AML-193 (cell line): ENCODE results near the gene TIMM44.
"Not testable (repeated sequence)": the region's sequence is repeated elsewhere in the genome, so short reads cannot be mapped to it uniquely, and the experiment has no call there.

Experiments
- DNase-seq, 2 experiments: peaks; one replicate each; lab custom pipeline; 2025; lab: John Stamatoyannopoulos, UW

TIMM44 gene

DNA sequence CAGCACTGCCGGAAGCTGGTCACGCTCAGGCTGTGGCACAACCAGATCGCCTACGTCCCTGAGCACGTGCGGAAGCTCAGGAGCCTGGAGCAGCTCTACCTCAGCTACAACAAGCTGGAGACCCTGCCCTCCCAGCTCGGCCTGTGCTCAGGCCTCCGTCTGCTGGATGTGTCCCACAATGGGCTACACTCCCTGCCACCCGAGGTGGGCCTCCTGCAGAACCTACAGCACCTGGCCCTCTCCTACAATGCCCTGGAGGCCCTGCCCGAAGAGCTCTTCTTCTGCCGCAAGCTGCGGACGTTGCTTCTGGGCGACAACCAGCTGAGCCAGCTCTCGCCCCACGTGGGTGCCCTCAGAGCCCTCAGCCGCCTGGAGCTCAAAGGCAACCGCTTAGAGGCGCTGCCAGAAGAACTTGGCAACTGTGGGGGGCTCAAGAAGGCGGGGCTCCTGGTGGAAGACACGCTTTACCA lies 43.0 kb downstream of the TIMM44 start:
- no peak for DNase-seq

DNA sequence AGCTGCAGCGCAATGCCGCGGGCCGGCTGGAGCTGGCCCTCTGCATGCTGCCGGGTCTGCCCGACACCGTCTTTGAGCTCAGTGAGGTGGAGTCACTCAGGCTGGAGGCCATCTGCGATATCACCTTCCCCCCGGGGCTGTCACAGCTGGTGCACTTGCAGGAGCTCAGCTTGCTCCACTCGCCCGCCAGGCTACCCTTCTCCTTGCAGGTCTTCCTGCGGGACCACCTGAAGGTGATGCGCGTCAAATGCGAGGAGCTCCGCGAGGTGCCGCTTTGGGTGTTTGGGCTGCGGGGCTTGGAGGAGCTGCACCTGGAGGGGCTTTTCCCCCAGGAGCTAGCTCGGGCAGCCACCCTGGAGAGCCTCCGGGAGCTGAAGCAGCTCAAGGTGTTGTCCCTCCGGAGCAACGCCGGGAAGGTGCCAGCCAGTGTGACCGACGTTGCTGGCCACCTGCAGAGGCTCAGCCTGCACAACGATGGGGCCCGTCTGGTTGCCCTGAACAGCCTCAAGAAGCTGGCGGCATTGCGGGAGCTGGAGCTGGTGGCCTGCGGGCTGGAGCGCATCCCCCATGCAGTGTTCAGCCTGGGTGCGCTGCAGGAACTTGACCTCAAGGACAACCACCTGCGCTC lies 43.6 kb downstream of the TIMM44 start:
- DNase-seq: no peak

DNA sequence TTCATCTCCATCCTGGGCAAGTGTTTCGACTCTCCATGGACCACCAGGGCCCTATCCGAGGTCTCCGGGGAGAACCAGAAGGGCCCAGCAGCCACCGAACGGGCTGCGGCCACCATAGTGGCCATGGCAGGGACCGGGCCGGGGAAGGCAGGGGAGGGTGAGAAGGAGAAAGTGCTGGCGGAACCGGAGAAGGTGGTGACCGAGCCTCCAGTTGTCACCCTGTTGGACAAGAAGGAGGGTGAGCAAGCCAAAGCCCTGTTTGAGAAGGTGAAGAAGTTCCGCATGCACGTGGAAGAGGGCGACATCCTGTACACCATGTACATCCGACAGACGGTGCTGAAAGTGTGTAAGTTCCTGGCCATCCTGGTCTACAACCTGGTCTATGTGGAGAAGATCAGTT lies 44.5 kb downstream of the TIMM44 start:
- no peak for DNase-seq

DNA sequence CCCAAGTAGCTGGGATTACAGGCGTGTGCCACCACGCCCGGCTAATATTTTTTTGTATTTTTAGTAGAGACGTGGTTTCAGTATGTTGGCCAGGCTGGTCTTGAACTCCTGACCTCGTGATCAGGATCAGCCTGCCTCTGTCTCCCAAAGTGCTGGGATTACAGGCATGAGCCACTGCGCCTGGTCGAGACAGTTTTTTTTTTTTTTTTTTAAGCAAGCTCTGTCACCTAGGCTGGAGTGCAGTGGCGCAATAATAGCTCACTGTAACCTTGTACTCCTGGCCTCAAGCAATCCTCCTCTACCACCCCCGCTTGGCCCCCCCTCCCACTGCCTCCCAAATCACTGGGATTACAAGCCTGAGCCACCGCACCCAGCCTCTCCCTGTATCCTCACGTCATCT lies 46.2 kb downstream of the TIMM44 start:
- no peak for DNase-seq

DNA sequence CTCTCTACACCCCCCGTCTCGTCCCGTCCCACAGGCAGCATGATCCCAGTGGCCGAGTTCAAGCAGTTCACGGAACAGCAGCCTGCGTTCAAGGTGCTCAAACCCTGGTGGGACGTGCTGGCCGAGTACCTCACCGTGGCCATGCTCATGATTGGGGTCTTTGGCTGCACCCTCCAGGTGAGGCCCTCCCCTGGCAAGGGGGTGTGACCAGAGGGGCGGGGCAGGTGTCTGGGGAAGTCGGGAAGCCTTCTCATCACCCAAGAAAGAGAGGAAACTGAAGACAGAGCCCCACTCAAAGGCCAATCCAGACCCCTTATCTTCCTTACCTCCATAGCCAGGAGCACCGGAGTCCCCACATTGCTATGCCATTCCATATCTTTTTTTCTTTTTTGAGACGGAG lies 47.9 kb downstream of the TIMM44 start:
- DNase-seq: no peak

DNA sequence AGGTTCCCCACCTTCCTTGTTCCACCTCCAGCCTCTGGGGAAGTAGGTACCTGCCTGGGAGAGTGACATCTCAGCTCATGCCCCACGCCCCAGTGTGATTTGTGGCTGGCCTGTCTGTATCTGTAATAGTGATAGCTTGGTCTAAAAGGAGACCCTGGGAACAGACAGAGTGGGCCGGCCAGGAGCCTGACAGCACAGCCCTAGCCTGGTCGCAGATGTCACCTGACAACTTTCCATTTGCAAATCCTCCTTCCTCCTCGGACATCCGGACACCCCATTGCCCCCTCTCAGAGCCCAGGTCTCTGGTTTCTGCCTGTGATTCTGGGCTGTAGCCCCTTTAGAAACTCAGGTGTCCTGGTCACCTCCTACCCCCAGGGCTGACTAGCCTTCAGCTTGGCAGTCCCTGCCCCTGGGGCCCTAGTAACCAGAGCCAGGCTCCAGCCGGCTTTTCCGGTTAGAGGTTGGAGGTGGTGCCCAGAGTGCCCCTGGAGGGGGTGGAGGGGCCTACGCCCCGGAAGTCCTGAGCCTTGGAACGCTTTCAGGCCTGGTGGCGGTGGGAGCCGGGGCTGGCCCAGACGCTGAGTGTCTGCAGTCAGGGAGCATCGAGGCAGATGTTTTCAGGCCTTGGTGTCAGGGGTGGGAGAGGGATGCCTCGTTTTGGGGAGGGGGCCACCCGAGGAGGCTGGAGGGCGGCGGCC lies 48.7 kb downstream of the TIMM44 start:
- no peak for DNase-seq

DNA sequence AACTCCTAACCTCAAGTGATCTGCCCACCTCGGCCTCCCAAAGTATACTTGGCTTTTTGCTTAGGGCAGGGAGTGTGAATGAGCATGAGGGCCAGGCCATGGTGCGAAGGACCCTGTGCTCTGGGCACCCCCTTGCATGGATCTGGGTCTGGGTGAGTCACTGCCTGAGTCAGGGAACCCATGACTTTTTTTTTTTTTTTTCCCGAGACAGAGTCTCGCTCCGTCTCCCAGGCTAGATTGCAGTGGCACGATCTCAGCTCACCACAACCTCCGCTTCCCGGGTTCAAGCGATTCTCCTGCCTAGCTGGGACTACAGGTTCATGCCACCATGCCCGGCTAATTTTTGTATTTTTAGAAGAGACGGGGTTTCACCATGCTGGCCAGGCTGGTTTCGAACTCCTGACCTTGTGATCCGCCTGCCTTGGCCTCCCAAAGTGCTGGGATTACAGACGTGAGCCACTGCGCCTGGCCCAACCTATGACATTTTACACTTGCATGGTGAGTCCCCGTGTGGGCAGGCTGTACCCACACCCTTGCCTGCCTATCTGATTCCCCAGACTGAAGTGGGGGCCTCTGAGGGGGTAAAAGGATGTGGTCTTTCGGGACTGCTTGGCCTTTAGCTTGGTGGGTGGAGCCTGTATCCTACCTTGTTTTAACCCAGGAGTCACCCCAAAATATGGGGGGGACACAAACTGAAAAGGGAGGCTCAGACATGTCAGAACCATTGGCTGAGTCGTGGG lies 49.9 kb downstream of the TIMM44 start:
- DNase-seq: not testable (repeated sequence)

DNA sequence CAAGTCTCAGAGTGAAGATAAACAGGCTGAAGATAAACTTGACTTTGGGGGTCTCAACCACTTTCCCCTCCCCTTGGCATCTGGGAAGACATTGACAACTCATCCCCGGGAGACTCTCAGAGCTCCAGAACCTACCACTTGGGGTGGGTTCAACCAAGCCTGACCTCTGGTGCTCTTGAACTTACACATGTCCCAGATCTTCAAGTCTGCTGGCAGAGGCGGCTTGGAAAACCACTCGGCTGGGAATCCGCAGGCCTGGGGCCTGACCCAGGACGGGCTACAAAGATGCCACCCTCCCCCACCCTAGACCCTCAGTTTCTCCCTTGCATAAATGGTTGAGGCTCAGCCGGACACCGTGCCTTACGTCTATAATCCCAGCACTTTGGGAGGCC lies 54.6 kb downstream of the TIMM44 start:
- no peak for DNase-seq

DNA sequence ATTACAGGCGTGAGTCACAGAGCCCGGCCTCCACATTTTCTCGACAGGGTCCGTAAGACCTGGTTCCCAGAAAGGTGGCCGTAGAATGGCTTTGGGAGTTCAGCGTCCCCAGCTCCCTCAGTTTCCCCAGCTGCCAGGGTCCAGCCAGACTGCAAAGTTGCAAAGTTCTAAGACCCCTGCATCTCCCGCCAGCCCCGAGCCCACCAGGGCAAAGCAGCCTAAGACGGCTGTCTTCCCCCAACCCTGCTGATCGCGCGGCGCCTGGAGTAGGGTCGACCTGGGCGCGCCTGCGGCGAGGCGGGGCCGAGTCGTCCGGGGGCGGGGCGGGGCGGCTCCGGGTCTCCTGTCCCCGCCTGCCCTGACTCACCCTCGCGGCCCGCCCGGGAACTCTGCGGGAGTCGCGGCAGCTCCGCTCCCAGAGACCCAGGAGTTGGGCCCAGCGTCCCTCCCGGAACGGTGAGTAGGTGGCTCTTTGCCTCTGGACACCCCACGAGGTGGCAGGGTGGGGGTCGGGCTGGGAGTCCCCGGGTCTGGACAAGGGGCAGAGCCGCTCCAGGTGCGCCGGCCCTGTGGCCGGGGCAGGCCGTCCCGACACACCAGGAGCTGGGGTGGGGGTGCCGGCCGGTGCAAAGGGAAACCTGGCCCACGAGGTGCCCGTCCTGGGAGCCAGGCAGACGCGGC lies 55.2 kb downstream of the TIMM44 start, which contains the start of gene LRRC8E:
Gene LRRC8E (plus strand): TSS at position 366 of the 681 bp plus-strand sequence. CDS start 7,094 bp downstream, outside the sequence.
- no peak for DNase-seq

DNA sequence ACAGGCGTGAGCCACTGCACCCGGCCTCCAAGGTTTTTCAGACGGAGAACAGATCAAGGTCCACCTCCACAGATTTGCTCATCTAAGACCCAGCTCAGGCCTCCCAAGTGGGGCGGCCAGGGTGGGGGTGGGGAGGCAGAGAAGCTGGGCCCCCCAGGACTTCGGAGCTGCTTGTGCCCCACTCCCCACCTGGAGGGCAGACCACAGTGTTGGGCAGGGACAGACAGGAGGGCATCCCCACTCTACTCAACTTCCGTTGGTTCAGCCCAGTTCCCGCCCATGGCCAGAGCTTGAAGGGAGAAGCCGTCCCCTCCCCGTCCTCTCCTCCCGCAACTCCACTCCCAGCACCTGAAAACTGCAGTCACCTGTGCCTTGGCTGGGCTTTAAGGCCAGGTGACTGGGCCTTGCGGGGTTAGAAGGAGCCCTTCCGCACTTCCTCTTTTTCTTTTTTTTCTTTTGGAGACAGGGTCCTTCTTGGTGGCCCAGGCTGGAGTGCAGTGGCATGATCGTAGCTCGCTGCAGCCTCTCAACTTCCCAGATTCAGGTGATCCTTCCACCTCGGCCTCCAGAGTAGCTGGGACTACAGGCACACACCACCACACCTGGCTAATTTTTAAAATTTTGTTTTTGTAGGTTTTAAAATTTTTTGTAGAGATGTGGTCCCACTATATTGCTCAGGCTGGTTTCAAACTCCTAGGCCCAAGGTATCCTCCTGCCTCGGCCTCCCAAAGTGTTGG lies 55.9 kb downstream of the TIMM44 start:
- no peak for DNase-seq

DNA sequence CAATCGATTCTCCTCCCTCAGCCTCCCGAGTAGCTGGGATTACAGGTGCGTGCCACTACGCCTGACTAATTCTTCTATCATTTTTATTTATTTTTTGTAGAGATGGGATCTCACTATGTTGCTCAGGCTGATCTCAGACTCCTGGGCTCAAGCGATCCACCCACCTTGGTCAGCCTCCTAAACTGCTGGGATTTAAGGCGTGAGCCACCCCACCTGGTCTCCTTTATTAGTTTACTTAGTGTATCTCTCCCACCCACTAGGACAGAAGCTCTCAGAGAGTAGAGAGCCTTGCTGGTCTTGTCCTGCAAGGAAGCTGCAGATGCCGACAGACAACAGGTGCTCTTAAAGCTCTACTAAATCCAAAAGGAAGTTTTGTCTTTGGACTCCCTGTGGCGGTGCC lies 57.6 kb downstream of the TIMM44 start:
- no peak for DNase-seq

DNA sequence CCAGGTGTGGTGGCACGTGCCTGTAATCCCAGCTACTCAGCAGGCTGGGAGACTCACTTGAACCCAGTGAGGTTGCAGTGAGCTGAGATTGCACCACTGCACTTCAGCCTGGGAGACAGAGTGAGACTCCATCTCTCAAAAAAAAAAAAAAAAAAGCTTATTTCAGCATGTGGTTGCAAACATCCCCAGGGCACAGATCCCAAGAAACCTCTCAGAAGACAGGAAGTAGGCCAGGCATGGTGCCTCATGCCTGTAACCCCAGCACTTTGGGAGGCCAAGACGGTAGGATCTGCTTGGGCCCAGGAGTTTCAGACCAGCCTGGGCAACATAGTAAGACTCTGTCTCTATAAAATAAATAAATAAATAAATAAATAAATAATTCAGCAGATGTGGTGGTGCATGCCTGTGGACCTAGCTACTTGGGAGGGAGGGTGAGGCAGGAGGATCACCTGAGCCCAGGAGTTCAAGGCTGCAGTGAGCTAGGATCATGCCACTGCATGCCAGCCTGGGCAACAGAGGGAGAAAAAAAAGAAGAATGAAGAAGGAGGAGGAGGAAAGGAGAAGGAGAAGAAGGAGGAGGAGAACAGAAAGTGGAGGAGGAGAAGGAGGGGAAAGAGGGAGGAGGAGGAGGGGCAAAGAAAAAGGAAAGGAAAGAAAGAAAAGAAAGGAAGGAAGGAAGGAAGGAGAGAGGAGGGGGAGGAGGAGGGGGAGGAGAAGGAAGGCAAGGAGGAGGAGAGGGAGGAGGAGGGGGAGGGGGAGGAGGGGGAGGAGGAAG lies 59.5 kb downstream of the TIMM44 start:
- no peak for DNase-seq

DNA sequence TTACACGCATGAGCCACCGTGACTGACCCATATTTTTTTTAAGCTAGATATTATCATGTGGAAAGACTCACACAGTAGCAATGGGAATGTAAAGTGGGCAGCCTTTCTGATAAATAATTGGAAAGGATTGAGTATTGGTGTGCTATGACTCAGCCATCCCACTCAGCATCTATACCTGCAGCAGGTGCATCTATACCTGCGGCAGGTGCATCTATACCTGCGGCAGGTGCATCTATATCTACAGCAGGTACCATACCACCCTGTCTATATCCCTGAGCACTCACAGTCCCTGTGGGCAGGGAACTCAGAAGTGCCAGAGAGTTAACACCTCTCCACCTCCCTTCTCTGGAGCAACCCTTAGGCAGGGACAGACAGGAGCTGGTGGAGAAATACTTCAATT lies 60.4 kb downstream of the TIMM44 start:
- DNase-seq: no peak

DNA sequence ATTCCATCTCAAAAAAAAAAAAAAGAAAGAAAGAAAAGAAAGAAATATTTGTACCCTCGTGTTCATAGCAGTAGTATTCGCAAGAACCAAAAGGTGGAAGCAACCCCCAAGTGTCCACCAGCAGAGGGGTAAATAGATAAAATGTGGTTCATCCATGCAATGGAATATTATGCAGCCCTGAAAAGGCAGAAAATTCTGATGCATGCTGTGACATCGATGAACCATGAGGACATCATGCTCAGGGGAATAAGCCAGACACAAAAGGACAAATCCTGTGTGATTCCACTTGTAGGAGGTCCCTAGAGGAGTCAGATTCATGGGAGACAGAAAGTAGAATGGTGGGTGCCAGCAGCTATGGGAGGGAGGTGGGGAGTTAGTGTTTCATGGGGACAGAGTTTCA lies 61.6 kb downstream of the TIMM44 start:
- no peak for DNase-seq

DNA sequence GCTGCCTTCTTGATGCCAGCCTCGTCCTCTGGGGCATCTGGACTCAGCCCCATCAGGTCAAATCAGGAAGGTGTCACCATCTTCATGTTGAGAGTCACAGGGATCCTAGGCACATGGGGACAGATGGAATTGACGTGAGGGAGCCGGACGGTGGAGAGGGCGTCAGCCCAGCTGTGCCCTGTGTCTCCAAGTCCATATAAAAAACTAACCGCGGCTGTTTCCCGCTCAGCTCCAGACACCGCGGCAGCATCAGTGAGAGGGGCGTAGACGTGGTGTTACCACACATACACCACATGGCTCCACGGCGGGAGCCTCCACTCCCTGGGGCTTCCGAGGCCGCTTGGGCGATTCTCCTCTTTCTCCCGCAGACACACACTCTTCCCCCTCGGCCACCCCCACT lies 63.6 kb downstream of the TIMM44 start:
- no peak for DNase-seq

DNA sequence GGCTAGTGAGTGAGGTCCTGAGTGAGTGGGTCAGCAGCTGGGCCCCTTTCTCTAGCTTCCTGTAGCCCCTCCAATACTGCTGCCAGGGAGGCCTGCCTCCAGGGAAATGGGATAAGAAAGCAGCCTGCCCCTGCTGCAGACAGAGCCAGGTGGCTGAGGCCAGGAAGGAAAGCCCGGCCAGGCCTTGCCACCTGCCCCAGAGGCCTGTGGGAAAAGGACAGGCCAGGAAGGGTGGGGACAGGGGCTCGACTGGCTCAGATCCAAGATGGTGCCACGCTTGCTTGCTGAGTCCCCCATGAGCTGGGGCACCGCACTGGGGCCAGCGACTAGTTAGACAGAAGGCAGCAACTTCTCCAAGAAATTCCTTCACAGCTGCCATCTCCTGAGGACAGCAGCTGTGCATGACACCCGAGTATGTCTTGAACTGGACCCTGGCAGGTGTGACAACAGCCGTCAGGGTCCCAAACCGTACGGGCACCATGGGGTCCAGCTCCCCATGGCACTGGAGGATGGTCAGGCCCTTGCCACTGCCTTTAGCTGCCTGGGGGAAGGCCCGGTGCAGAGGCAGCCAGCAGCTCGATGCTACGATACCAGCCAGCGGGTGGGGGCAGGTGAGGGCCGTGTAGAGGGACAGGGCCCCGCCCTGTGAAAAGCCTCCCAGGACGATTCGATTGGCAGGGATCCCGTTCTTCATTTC lies 64.2 kb downstream of the TIMM44 start:
- no peak for DNase-seq

DNA sequence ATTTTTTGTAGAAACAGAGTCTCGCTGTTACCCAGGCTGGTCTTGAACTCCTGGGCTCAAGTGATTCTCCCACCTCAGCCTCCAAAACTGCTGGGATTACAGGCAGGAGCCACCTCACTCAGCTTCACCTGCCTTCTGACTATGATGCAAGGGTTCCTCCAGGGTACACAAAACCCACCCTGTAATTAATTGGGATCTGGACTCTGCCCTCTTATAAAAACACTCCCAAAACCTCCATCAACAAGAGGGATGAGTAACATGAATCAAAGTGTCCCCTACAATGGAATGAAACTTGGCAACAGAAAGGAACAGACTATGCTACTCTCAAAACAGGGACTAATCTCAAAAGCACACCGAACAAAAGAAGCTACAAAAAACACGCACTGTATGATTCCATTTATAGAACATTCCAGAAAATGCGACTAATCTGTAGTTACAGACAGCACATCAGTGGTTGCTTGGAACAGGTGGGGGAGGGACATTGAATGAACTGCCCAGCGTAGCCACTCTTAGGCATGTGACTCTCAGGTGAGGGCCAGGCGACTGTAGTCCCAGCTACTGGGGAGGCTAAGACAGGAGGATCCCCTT lies 66.1 kb downstream of the TIMM44 start:
- DNase-seq: no peak
